Mucosa of stomach (tissue), 1 donor: ENCODE data around the gene CCL23.
"Not testable (repeated sequence)": the region's sequence is repeated elsewhere in the genome, so short reads cannot be mapped to it uniquely, and the experiment has no call there.

Experiments
- H3K27me3 ChIP-seq: one replicate; pipeline ENCODE4 v1.7.0; 2013; ENCODE audit warnings: mild to moderate bottlenecking, low read length; ENCODE audit not compliant: control insufficient read depth, insufficient read depth
- H3K36me3 ChIP-seq: one replicate; pipeline ENCODE4 v1.7.0; 2013; ENCODE audit warnings: low read length; ENCODE audit not compliant: control insufficient read depth, insufficient read depth
- H3K4me1 ChIP-seq: one replicate; pipeline ENCODE4 v1.7.0; 2013; ENCODE audit warnings: mild to moderate bottlenecking, low read length; ENCODE audit not compliant: control insufficient read depth, insufficient read depth
- H3K4me3 ChIP-seq: one replicate; pipeline ENCODE4 v1.7.0; 2013; ENCODE audit warnings: low read length
- H3K9ac ChIP-seq: one replicate; pipeline ENCODE4 v1.7.0; 2013; ENCODE audit warnings: mild to moderate bottlenecking, low read length, moderate library complexity
- H3K9me3 ChIP-seq: one replicate; pipeline ENCODE4 v1.7.0; 2013; ENCODE audit warnings: mild to moderate bottlenecking, low read length, moderate library complexity; ENCODE audit not compliant: control insufficient read depth
- donor health status: Pancreatic carcinoma.

The CCL23 gene

DNA sequence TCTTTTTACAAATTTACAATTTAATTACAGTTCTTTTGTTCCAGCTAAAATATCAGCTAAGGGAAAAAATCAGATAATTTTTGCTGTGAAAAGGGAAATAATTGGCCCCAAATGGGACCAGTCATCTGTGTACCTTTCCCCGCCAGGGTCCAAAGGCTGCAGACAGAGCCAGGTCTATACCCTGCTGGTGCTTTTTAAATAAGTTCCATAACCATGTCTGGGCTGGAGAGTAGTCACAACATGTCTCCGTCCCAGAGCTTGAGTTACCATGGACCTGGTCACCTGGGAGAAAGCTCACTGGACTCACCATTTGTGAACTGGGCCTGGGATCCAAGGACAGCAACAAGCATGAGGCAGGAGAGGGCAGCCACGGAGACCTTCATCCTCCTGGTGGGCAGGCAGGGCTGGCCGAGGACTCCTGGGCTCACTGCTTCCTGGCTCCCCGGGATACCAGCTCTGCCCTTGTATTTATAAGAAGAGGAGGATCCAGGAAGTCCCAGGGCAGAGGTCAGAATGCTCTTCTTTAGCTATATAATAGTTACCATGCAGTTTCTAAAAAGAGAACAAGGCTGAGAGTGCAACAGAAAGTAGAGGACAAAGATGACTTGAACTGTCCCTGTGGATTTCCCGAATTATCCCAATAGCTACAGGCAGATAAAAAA lies 16.5 kb downstream of the CCL23 start, which contains the start of gene CCL15:
Gene CCL15, minus strand, starts transcription at position 444 of the 662 bp plus-strand sequence. Its CDS starts 61 bp downstream, at position 383.
- Histone ChIP-seq H3K9ac (peak within 1 kb of the TSS; percentile 16), H3K4me1 (peaks cover 32% of the 10 kb centered on the region), H3K27me3 (no peaks in the 10 kb centered on the region), H3K36me3 (no peaks in the 10 kb centered on the region), H3K4me3 (no peak within 1 kb of the TSS), H3K9me3 (no peaks in the 10 kb centered on the region)

DNA sequence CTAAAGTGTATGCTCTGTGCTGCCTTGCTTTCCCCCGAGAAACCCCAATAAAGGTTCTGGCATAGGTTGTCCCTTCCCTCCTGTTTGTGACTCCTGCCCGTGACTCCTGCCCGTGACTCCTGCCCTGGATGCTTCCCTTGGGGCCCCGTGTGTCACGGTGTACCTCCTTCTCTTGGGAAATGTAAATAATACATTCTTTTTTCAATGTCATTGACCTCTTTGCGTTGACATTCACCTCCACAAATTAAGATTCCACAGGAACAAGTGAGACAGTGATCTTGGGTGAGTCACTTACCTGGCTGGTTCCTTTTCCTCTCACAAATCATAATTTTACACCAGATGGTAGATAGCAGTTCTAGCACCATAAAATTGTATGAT lies 17.1 kb downstream of the CCL23 start:
- no peaks in the 10 kb centered on the region for H3K36me3 ChIP-seq
- H3K9me3 ChIP-seq = no peaks in the 10 kb centered on the region
- peaks cover 32% of the 10 kb centered on the region for H3K4me1 ChIP-seq
- H3K9ac ChIP-seq = no peak overlapping the region
- H3K4me3 ChIP-seq = no peak overlapping the region
- H3K27me3 ChIP-seq = no peaks in the 10 kb centered on the region

GRCh38 chr17:35998756-35999155 lies 19.0 kb downstream of the CCL23 start:
- Histone ChIP-seq H3K4me1 (peaks cover 26% of the 10 kb centered on the region), H3K27me3 (no peaks in the 10 kb centered on the region), H3K9ac (no peak overlapping the region), H3K36me3 (no peaks in the 10 kb centered on the region), H3K9me3 (no peaks in the 10 kb centered on the region), H3K4me3 (no peak overlapping the region)

DNA sequence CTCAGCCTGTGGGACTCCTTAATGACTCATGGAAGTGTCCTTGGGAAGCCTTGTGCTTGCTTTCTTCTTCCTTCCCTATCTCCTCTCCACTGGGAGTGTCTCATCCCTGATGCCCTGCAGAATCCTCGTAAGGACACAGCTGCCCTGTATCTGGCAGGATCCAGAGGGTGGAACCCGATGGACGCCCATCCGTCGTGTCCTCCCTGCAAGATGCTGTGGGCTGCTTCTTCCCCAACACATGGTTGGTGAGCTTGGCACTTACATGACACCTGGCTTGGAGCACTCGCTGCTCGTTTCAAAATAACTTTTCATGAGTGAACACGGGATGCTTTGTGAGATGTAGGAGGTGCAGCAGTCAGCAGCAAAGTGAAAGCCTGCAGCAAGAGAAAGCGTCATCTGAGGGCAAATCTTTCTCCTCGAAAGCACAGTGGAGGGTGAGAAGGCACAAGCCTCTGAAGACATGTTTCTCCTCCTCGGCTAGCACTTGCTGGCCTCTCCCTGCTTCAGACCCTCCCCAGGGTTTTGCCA lies 19.7 kb downstream of the CCL23 start:
- Histone ChIP-seq H3K4me1 (peaks cover 22% of the 10 kb centered on the region), H3K36me3 (no peaks in the 10 kb centered on the region), H3K4me3 (no peak overlapping the region), H3K9me3 (no peaks in the 10 kb centered on the region), H3K9ac (no peak overlapping the region), H3K27me3 (no peaks in the 10 kb centered on the region)

- H3K9ac ChIP-seq, H3K36me3 ChIP-seq, H3K4me3 ChIP-seq, H3K27me3 ChIP-seq, H3K9me3 ChIP-seq, H3K4me1 ChIP-seq: not testable (repeated sequence)
These were observed 22.4 kb downstream of the CCL23 start for GRCh38 chr17:35995346-35995745.

DNA sequence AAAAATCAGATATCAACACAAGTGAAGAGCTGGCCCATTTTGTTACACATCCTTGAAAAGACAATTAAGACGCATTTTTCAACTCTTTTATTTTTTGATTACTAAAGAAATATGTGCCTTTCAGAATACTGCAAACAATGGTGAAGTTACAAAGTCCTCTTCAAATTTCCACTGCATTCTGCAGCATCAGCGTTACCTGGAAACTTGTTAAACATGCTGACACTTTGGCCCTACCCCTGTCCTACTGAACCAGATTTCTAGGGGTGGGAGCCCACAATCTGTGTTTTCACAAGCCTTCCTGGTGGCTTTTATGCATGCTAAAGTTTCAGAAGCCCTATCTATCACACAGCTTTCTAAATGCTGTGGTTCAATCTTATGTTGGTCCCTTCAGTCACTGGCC lies 26.7 kb downstream of the CCL23 start:
- Histone ChIP-seq H3K36me3 (no peaks in the 10 kb centered on the region), H3K9me3 (no peaks in the 10 kb centered on the region), H3K4me3 (no peak overlapping the region), H3K27me3 (no peaks in the 10 kb centered on the region), H3K4me1 (peaks cover 8% of the 10 kb centered on the region), H3K9ac (no peak overlapping the region)

GRCh38 chr17:35988164-35988563 lies 29.6 kb downstream of the CCL23 start:
- Histone ChIP-seq H3K9me3 (no peaks in the 10 kb centered on the region), H3K27me3 (no peaks in the 10 kb centered on the region), H3K9ac (no peak overlapping the region), H3K4me1 (peaks cover 8% of the 10 kb centered on the region), H3K36me3 (no peaks in the 10 kb centered on the region), H3K4me3 (no peak overlapping the region)

DNA sequence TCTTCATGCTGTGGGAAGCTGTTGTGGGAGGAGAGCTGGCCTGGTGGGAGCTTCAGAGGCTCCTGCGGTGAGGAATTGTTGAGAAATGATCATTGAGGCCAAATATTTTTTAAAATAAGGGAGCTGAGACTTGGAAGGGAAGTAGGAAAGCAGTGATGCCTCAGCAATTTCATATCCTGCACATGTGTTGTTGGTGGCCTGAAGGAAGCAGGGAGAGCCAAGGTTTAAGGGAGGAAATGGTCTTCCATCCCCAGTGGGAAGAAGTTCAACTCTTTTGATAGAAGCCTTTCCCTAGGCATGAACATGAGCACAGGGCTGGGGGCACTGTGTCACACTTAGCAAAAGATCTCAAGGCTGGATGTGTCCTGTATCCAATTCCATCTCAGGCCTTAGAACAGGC lies 31.1 kb downstream of the CCL23 start, which contains the start of gene CCL14:
Gene CCL14, minus strand, starts transcription at position 87 of the 400 bp plus-strand sequence. Its CDS starts 80 bp downstream, at position 7.
- Histone ChIP-seq H3K9ac (no peak within 1 kb of the TSS), H3K9me3 (no peaks in the 10 kb centered on the region), H3K4me3 (no peak within 1 kb of the TSS), H3K27me3 (no peaks in the 10 kb centered on the region), H3K36me3 (no peaks in the 10 kb centered on the region), H3K4me1 (peaks cover 8% of the 10 kb centered on the region)

DNA sequence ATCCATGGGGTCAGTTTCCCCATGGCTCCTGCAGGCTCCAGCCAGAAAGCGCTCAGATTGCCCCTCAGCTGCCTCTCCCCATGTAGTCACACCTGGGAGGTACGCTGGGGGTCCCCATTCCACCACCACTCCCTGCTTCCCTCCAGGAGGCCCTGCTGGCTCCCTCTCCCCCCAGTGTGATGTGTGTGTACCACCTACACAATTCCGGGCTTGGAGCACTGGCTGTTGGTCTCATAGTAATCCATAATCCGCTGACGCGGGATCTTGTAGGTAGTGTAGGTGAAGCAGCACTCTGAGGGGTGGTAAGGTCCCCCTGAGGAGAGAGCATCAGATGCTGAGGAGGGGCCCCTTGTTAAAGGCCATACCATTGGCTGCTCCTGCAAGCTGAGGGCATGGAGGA lies 33.6 kb downstream of the CCL23 start:
- H3K4me1 ChIP-seq = peaks cover 8% of the 10 kb centered on the region
- H3K9me3 ChIP-seq = no peaks in the 10 kb centered on the region
- no peak overlapping the region for H3K4me3 ChIP-seq
- H3K27me3 ChIP-seq = no peaks in the 10 kb centered on the region
- no peaks in the 10 kb centered on the region for H3K36me3 ChIP-seq
- no peak overlapping the region for H3K9ac ChIP-seq

DNA sequence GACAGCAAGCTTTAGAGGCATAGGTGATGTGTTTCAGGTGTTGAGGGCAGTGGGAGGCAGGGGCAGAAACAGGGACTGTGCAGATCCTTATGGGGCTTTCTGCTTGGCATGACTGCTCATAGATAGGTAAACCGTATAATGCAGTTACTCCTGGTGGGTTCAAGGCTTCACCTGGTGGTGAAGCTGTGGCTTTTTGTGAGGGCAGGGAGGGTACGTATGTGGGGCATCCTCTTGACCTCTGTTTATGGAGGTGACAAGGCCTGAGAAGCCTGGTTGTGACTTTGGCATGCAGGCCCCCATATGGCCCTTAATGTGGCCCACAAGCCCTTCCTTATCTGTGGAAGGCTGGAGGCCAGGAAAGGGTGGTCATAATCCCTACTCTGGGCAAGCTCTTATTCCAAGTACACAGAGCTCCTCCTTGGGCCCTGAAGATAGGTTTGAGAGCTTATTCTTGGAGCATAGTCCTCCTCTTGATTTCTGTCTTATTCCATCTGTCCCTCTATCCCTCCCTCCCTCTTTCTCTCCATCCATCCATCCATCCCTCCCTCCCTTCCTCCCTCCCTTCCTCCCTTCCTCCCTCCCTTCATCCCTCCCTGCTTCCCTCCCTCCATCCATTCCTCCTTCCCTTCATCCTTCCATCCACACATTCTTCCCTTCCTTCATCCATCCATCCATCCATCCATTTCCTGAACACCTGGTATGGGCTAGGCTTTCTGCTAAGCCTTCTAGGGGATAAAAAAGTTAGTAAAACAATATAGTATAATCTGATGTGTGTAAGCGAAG lies 35.2 kb downstream of the CCL23 start:
- no peak overlapping the region for H3K9ac ChIP-seq
- no peaks in the 10 kb centered on the region for H3K36me3 ChIP-seq
- no peak overlapping the region for H3K4me3 ChIP-seq
- no peaks in the 10 kb centered on the region for H3K27me3 ChIP-seq
- no peaks in the 10 kb centered on the region for H3K4me1 ChIP-seq
- H3K9me3 ChIP-seq = no peaks in the 10 kb centered on the region

DNA sequence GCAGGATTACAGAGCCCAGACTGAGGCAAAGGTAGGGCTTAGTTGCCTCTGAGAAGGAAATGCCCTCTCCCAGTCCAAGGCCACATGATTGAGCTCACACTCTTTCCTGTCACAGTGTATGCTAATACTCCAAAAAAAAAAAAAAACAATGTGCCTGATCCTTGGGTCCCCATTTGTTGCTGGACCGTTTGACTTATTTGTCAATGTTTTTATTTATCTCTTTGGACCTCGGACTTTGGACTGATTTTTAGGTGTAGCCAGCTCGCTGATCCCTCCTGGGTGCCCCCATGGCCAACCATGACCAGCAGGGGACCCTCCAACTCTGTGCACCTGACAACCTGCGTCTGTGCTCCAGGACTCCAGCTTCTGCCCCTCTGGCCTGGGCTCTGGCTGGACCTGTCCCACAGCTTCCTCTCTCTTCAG lies 35.9 kb downstream of the CCL23 start:
- Histone ChIP-seq H3K9ac (no peak overlapping the region), H3K27me3 (no peaks in the 10 kb centered on the region), H3K4me3 (no peak overlapping the region), H3K4me1 (no peaks in the 10 kb centered on the region), H3K36me3 (no peaks in the 10 kb centered on the region), H3K9me3 (no peaks in the 10 kb centered on the region)

GRCh38 chr17:35981246-35981645 lies 36.5 kb downstream of the CCL23 start, which contains the start of gene CCL16:
Gene CCL16 (minus strand): TSS chr17:35981497. CDS start chr17:35981420, 77 bp downstream.
- H3K4me1 ChIP-seq = no peaks in the 10 kb centered on the region
- H3K9ac ChIP-seq = no peak within 1 kb of the TSS
- H3K9me3 ChIP-seq = no peaks in the 10 kb centered on the region
- no peak within 1 kb of the TSS for H3K4me3 ChIP-seq
- no peaks in the 10 kb centered on the region for H3K36me3 ChIP-seq
- no peaks in the 10 kb centered on the region for H3K27me3 ChIP-seq
